ENCODE results near the gene CLDN9.

GRCh38 chr16:3060339-3061127 lies 47.8 kb downstream of the CLDN9 start:
- TF ChIP-seq, protein P1, sequence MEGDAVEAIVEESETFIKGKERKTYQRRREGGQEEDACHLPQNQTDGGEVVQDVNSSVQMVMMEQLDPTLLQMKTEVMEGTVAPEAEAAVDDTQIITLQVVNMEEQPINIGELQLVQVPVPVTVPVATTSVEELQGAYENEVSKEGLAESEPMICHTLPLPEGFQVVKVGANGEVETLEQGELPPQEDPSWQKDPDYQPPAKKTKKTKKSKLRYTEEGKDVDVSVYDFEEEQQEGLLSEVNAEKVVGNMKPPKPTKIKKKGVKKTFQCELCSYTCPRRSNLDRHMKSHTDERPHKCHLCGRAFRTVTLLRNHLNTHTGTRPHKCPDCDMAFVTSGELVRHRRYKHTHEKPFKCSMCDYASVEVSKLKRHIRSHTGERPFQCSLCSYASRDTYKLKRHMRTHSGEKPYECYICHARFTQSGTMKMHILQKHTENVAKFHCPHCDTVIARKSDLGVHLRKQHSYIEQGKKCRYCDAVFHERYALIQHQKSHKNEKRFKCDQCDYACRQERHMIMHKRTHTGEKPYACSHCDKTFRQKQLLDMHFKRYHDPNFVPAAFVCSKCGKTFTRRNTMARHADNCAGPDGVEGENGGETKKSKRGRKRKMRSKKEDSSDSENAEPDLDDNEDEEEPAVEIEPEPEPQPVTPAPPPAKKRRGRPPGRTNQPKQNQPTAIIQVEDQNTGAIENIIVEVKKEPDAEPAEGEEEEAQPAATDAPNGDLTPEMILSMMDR (IDR thresholded peaks at IDR 0.05): no peak
- TF ChIP-seq POLR2A (IDR thresholded peaks at IDR 0.05): no peak

All from upper lobe of left lung (tissue), 4 donors.